IMR-90 (cell line): ENCODE measurements around the gene ZNF827. TPM values are rescaled to one million over a fixed set of nuclear protein-coding genes. Genes with fewer than 3 reads are reported as not detected.

Experiments used
- ATAC-seq: fragments of 200-7000 bp; cut with Tn5 transposase; 2 replicates; pipeline ENCODE4 v1.9.1; 2020; ENCODE audit warnings: low read depth, mild to moderate bottlenecking, moderate library complexity
- BruUV-seq: library from RNA; stranded (reverse); fragments of 400-500 nt; replicated peaks from 2 replicates; lab custom pipeline; 2021; lab: Mats Ljungman, UMichigan
- CTCF ChIA-PET: fragments of 300-600 bp; formaldehyde crosslinking; extraction: SDS; loops from one replicate; lab custom pipeline; 2021; ENCODE audit warnings: antibody characterized with exemption; lab: Yijun Ruan, JAX
- POLR2A ChIA-PET: fragments of 300-600 bp; sonication (Branson Sonifier 250); formaldehyde crosslinking; loops from one replicate; lab custom pipeline; 2022; ENCODE audit warnings: antibody characterized with exemption; ENCODE audit not compliant: unreplicated experiment; lab: Charles Lee
- DNase-seq: peaks from one replicate; pipeline ENCODE4 v3.0.0; 2013
- H2AFZ ChIP-seq: replicated peaks from 2 replicates; pipeline ENCODE3; 2013; ENCODE audit warnings: low read length, mild to moderate bottlenecking; ENCODE audit not compliant: poor library complexity
- H2AK5ac ChIP-seq: 2 replicates; pipeline ENCODE4 v1.6.1; 2013; ENCODE audit warnings: low read depth, low read length, inconsistent platforms
- H2AK9ac ChIP-seq: replicated peaks from 2 replicates; pipeline ENCODE3; 2013; ENCODE audit warnings: mild to moderate bottlenecking, low read depth, low read length, moderate library complexity; ENCODE audit not compliant: poor library complexity
- H2BK120ac ChIP-seq: 2 replicates; pipeline ENCODE4 v1.6.1; 2013; ENCODE audit warnings: low read depth, low read length, inconsistent platforms
- H2BK15ac ChIP-seq: 3 replicates; pipeline ENCODE4 v1.6.1; 2013; ENCODE audit warnings: low read depth, low read length, inconsistent platforms
- H2BK20ac ChIP-seq: 2 replicates; pipeline ENCODE4 v1.6.1; 2013; ENCODE audit warnings: low read depth, mild to moderate bottlenecking, inconsistent platforms, low read length, moderate library complexity
- H2BK5ac ChIP-seq: 2 replicates; pipeline ENCODE4 v1.6.1; 2013; ENCODE audit warnings: mild to moderate bottlenecking, low read depth, low read length, inconsistent platforms; ENCODE audit not compliant: poor library complexity, severe bottlenecking
- H3K14ac ChIP-seq: replicated peaks from 2 replicates; pipeline ENCODE4 v1.6.1; 2013; ENCODE audit warnings: low read depth, low read length, inconsistent platforms
- H3K18ac ChIP-seq: 2 replicates; pipeline ENCODE4 v1.6.1; 2013; ENCODE audit warnings: low read depth, low read length, control low read depth
- H3K23ac ChIP-seq: 2 replicates; pipeline ENCODE4 v1.6.1; 2013; ENCODE audit warnings: low read depth, low read length, inconsistent platforms
- H3K27ac ChIP-seq: 2 replicates; pipeline ENCODE4 v1.5.1; 2013; ENCODE audit warnings: mild to moderate bottlenecking, control low read depth, low read length; ENCODE audit not compliant: insufficient read depth
- H3K27me3 ChIP-seq: 2 replicates; pipeline ENCODE4 v1.6.1; 2013; ENCODE audit warnings: low read length; ENCODE audit not compliant: control insufficient read depth, insufficient read depth
- H3K36me3 ChIP-seq: 2 replicates; pipeline ENCODE4 v1.6.1; 2013; ENCODE audit warnings: low read length, mixed read lengths; ENCODE audit not compliant: control insufficient read depth, insufficient read depth
- H3K4ac ChIP-seq: 2 replicates; pipeline ENCODE4 v1.6.1; 2013; ENCODE audit warnings: low read depth, low read length, inconsistent platforms
- H3K4me1 ChIP-seq: 2 replicates; pipeline ENCODE4 v1.6.1; 2013; ENCODE audit warnings: low read length, mixed read lengths; ENCODE audit not compliant: control insufficient read depth, insufficient read depth
- H3K4me2 ChIP-seq: 2 replicates; pipeline ENCODE4 v1.6.1; 2013; ENCODE audit warnings: low read depth, mild to moderate bottlenecking, control low read depth, low read length, moderate library complexity
- H3K4me3 ChIP-seq: 2 replicates; pipeline ENCODE4 v1.5.1; 2013; ENCODE audit warnings: low read depth, mild to moderate bottlenecking, control low read depth, low read length, moderate library complexity; ENCODE audit not compliant: insufficient read depth
- H3K56ac ChIP-seq: 2 replicates; pipeline ENCODE4 v1.6.1; 2013; ENCODE audit warnings: low read length, inconsistent platforms; ENCODE audit not compliant: insufficient read depth; ENCODE audit errors: extremely low read depth
- H3K79me1 ChIP-seq, 2 experiments: 2 replicates each; pipeline ENCODE4 v1.6.1; 2013; ENCODE audit warnings: low read length in 2 of 2, inconsistent platforms in 1 of 2, low read depth in 1 of 2
- H3K9ac ChIP-seq: 2 replicates; pipeline ENCODE4 v1.6.1; 2013; ENCODE audit warnings: low read depth, low read length, control low read depth
- H3K9me1 ChIP-seq: 2 replicates; pipeline ENCODE4 v1.6.1; 2013; ENCODE audit warnings: low read length, inconsistent platforms; ENCODE audit not compliant: insufficient read depth
- H3K9me3 ChIP-seq: 2 replicates; pipeline ENCODE4 v1.6.1; 2013; ENCODE audit warnings: low read length; ENCODE audit not compliant: control insufficient read depth, insufficient read depth
- H4K20me1 ChIP-seq: 2 replicates; pipeline ENCODE4 v1.6.1; 2013; ENCODE audit warnings: low read length, inconsistent platforms; ENCODE audit not compliant: insufficient read depth
- H4K5ac ChIP-seq: 2 replicates; pipeline ENCODE4 v1.6.1; 2013; ENCODE audit warnings: mild to moderate bottlenecking, low read depth, low read length, control low read depth
- H4K8ac ChIP-seq, 2 experiments: 2 replicates each; pipeline ENCODE4 v1.6.1; 2013; ENCODE audit warnings: low read depth in 2 of 2, low read length in 2 of 2, control low read depth in 1 of 2, inconsistent platforms in 1 of 2
- H4K91ac ChIP-seq: 2 replicates; pipeline ENCODE4 v1.6.1; 2013; ENCODE audit warnings: low read depth, low read length, inconsistent platforms; ENCODE audit not compliant: insufficient read depth
- BHLHE40 ChIP-seq: fragments of 150-350 bp; IDR thresholded peaks from 2 replicates; pipeline ENCODE4 v1.6.1; 2016; ENCODE audit warnings: mild to moderate bottlenecking, low read depth, low read length
- MAZ ChIP-seq: IDR thresholded peaks from 2 replicates; pipeline ENCODE4 v1.6.1; 2012; ENCODE audit warnings: low read depth, mild to moderate bottlenecking, low read length, improper control_type of control experiment, moderate library complexity, borderline replicate concordance
- POLR2A ChIP-seq: IDR thresholded peaks from 2 replicates; pipeline ENCODE4 v1.6.1; 2012; ENCODE audit warnings: mild to moderate bottlenecking, low read depth, low read length
- WGBS, 2 experiments: methylation state at CpG; one replicate each; pipeline versions ENCODE4 v1.1.5 to v1.1.7; 2013; ENCODE audit warnings: missing lambda C conversion rate in 2 of 2; ENCODE audit not compliant: insufficient read length in 1 of 2; ENCODE audit errors: extremely low coverage in 2 of 2; 5-methylcytosine and 5-hydroxymethylcytosine counted together
- dilution Hi-C: fragments of 300-500 bp; cut with HindIII; formaldehyde crosslinking; loops from one replicate; pipeline ENCODE4 v1.14.3; 2018; ENCODE audit warnings: low sequenced_read_pairs; ENCODE audit not compliant: unreplicated experiment
- in situ Hi-C: fragments of 300-500 bp; cut with MboI; formaldehyde crosslinking; loops from 3 replicates; pipeline ENCODE4 v1.14.3; 2019; ENCODE audit warnings: low sequenced_read_pairs, inconsistent platforms, mixed read lengths
- intact Hi-C: fragments of 100-400 bp; cut with micrococcal nuclease; formaldehyde crosslinking; loops from 2 replicates; pipeline ENCODE4 v1.10.0; 2022
- polyA plus RNA-seq, 3 experiments: library from polyadenylated mRNA; depleted of rRNA; stranded (reverse); fragments of >200 nt; gene quantifications; 2 replicates each; pipeline ENCODE4 v1.2.3, GENCODE V29; 2012; ENCODE audit warnings: low replicate concordance in 1 of 3
- total RNA-seq: library from RNA; depleted of rRNA; stranded (reverse); fragments of >200 nt; gene quantifications from 2 replicates; pipeline ENCODE4 v1.2.3, GENCODE V29; 2012

Gene ZNF827
- total and polyA plus RNA-seq, 2 of the 4 experiments (the other 2 are of a cell fraction): 6.6 to 31.7 TPM

DNA sequence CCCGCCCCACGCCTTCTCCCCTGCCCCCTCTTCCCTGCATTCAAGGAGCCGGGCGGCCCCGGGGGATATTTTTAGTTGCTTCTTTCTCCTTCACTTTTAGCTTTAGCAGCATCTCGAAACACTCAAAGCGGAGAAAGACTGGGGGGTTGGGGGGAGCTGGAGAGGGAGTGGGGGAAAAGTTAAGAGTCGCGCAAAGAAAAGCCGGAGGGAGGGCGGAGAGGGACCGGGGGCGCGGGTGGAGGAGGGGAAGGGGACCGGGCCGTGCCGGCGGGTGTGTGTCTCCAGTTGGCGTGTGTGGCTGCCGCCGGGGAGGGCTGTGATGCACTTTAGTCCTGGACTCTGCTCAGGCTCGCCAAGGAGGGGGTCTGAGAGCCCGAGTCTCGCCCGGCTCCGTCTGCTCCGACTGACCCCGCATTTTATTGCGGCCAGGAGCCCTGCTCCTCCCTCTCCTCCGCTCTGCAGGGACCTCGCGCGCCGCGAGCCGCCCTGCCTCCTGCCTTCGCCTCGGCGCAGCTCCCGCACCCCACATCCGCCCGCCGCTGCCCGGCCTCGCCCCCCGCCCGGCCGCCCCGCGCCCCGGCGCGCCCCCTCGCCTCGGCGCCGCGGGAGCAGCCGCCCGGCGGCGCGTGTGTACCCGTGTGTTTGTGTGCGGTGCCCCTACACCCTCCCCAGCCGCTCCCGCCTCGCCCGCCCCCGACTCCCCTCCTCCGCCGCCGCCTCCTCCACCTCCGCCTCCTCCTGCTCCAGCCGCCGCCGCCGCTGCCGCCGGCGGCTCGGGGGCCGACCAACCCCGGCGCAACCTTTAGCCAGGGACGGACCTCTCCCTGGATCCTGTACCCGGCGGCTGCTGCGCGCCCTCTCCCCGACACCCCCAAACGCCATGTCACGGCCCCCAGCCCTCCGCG lies 1.4 kb downstream of the ZNF827 start:
- H3K4me3 ChIP-seq: peak overlapping the region; percentile 82
- no peak for TF ChIP-seq BHLHE40
- peak; percentile 8; the same call in 1 of the 2 replicates for TF ChIP-seq MAZ
- TF ChIP-seq POLR2A: peak; percentile 40; the same call in 1 of the 2 replicates
- peak overlapping the region; percentile 73 for H4K91ac ChIP-seq
- H4K20me1 ChIP-seq: no peaks in the 10 kb centered on the region
- H3K23ac ChIP-seq: peak overlapping the region; percentile 93
- H2BK120ac ChIP-seq: peak overlapping the region; percentile 53
- dilution Hi-C loops (no loop called here), intact Hi-C loops (loop anchor here (1.0 to 10.0 kb wide), 5 partner anchors 128 to 702 kb away; partner anchors contain the start of genes C4orf51 and LSM6), in situ Hi-C loops (no loop called here)
- peak overlapping the region; percentile 98 for H2BK5ac ChIP-seq
- peak overlapping the region; percentile 83 for H3K4me2 ChIP-seq
- no peak overlapping the region for H2BK20ac ChIP-seq
- H3K9me1 ChIP-seq: no peaks in the 10 kb centered on the region; the same call in 1 of the 2 replicates
- peak overlapping the region; percentile 97 for H4K5ac ChIP-seq
- H3K4me1 ChIP-seq: peaks cover 5% of the 10 kb centered on the region
- H3K9me3 ChIP-seq: no peaks in the 10 kb centered on the region
- H2AK5ac ChIP-seq: peak overlapping the region; percentile 57; the same call in 1 of the 2 replicates
- H3K18ac ChIP-seq: peak overlapping the region; percentile 93
- H2AK9ac ChIP-seq: peak overlapping the region; percentile 97
- peak; percentile 57 for ATAC-seq
- H3K4ac ChIP-seq: peak overlapping the region; percentile 94
- peak; percentile 57 for DNase-seq
- peak overlapping the region; percentile 85 for H3K14ac ChIP-seq
- H3K9ac ChIP-seq: peak overlapping the region; percentile 100
- POLR2A ChIA-PET: interaction anchor here (0.6 to 0.7 kb wide), 2 partner anchors 9 to 199 kb away, joined by 3 to 17 read pairs; no protein-coding TSS in a partner anchor
- CTCF ChIA-PET: interaction anchor here (0.6 kb wide), 2 partner anchors 9 to 59 kb away, joined by 3 read pairs; no protein-coding TSS in a partner anchor
- peak overlapping the region; percentile 71 to 99; a peak in 3 of 4 replicates for H4K8ac ChIP-seq
- peaks cover 21 to 41% of the 10 kb centered on the region in 2 experiments for H3K79me1 ChIP-seq
- peak overlapping the region; percentile 86 for H2AFZ ChIP-seq
- no peaks in the 10 kb centered on the region for H3K36me3 ChIP-seq
- H3K27me3 ChIP-seq: no peaks in the 10 kb centered on the region
- 0% methylated on average over 6 of the region's 95 CpGs; no CpG with 5 or more reads in 1 of the 2 experiments for WGBS, 2 experiments
- no peak overlapping the region; the same call in 2 of the 3 replicates for H2BK15ac ChIP-seq
- no TSS peak for BruUV-seq
- H3K56ac ChIP-seq: peak overlapping the region; percentile 78; the same call in 1 of the 2 replicates
- peak overlapping the region; percentile 97 for H3K27ac ChIP-seq
